CD14-positive monocyte (primary cell): ENCODE measurements around the gene CEBPZOS. TPM values are rescaled to one million over a fixed set of nuclear protein-coding genes. Genes with fewer than 3 reads are reported as not detected.

ENCODE experiments used
- DNase-seq, 3 donors: peaks; one replicate each; pipeline ENCODE4 v3.0.0-alpha.2; 2011 to 2022
- H2AFZ ChIP-seq: 2 replicates; pipeline ENCODE4 v1.6.0; 2012; ENCODE audit warnings: mild to moderate bottlenecking, low read depth, low read length, inconsistent platforms; ENCODE audit not compliant: insufficient read depth, poor library complexity, severe bottlenecking
- H3K27ac ChIP-seq, 2 donors: 1 replicate in 1 of 2; 2 replicates in 1 of 2; pipeline ENCODE4 v1.5.1; 2012 to 2013; ENCODE audit warnings: low read length in 2 of 2, control low read depth in 1 of 2, inconsistent platforms in 1 of 2, low read depth in 1 of 2, mild to moderate bottlenecking in 1 of 2
- H3K27me3 ChIP-seq, 2 donors: one replicate each; pipeline versions ENCODE4 v1.6.0 to v1.6.1; 2011 to 2013; ENCODE audit warnings: low read length in 2 of 2; ENCODE audit not compliant: control insufficient read depth in 2 of 2, insufficient read depth in 2 of 2
- H3K36me3 ChIP-seq, 2 donors: replicated peaks in 1 of 2; 1 replicate in 1 of 2; 2 replicates in 1 of 2; pipeline versions ENCODE4 v1.5.1 to v1.6.1; 2012 to 2013; ENCODE audit warnings: low read length in 2 of 2, control low read depth in 1 of 2, inconsistent platforms in 1 of 2, mild to moderate bottlenecking in 1 of 2; ENCODE audit not compliant: insufficient read depth in 2 of 2, control insufficient read depth in 1 of 2
- H3K4me1 ChIP-seq, 2 donors: 1 replicate in 1 of 2; 2 replicates in 1 of 2; pipeline versions ENCODE4 v1.5.1 to v1.6.1; 2012 to 2013; ENCODE audit warnings: low read length in 2 of 2, control low read depth in 1 of 2, inconsistent platforms in 1 of 2, mild to moderate bottlenecking in 1 of 2, moderate library complexity in 1 of 2; ENCODE audit not compliant: insufficient read depth in 2 of 2, control insufficient read depth in 1 of 2
- H3K4me2 ChIP-seq: replicated peaks from 2 replicates; pipeline ENCODE3; 2012; ENCODE audit warnings: low read length, moderate library complexity, mild to moderate bottlenecking; ENCODE audit not compliant: poor library complexity, severe bottlenecking; ENCODE audit errors: extremely low read depth
- H3K4me3 ChIP-seq, 3 experiments: fragments of 200-600 bp in 1 of 3; sonication (generic) in 1 of 3; replicated peaks in 1 of 3; 1 replicate in 2 of 3; 2 replicates in 1 of 3; pipeline ENCODE4 v1.5.1; 2011 to 2013; ENCODE audit warnings: low read length in 3 of 3, mild to moderate bottlenecking in 3 of 3, control low read depth in 2 of 3, low read depth in 2 of 3, inconsistent platforms in 1 of 3, moderate library complexity in 1 of 3
- H3K79me2 ChIP-seq: 2 replicates; pipeline ENCODE4 v1.6.0; 2012; ENCODE audit warnings: mild to moderate bottlenecking, control low read depth, inconsistent platforms, low read length, moderate library complexity; ENCODE audit not compliant: insufficient read depth
- H3K9ac ChIP-seq: 2 replicates; pipeline ENCODE4 v1.6.0; 2017; ENCODE audit warnings: low read length, mild to moderate bottlenecking; ENCODE audit not compliant: insufficient read depth, poor library complexity, severe bottlenecking
- H3K9me3 ChIP-seq, 2 donors: replicated peaks in 1 of 2; 1 replicate in 1 of 2; 2 replicates in 1 of 2; pipeline versions ENCODE4 v1.5.1 to v1.6.1; 2012 to 2013; ENCODE audit warnings: low read length in 2 of 2, control low read depth in 1 of 2; ENCODE audit not compliant: control insufficient read depth in 1 of 2, insufficient read depth in 1 of 2
- H4K20me1 ChIP-seq: 2 replicates; pipeline ENCODE4 v1.6.0; 2012; ENCODE audit warnings: mild to moderate bottlenecking, low read length, control low read depth, moderate library complexity; ENCODE audit not compliant: insufficient read depth
- H3K27ac Mint-ChIP-seq, 7 donors: one replicate each; pipeline ENCODE4 v1.8.0; 2020; ENCODE audit warnings: mild to moderate bottlenecking in 7 of 7, mixed read lengths in 7 of 7, moderate library complexity in 6 of 7, inconsistent platforms in 2 of 7
- H3K27me3 Mint-ChIP-seq, 3 donors: one replicate each; pipeline ENCODE4 v1.8.0; 2021 to 2022; ENCODE audit warnings: low read depth in 3 of 3, mild to moderate bottlenecking in 3 of 3, mixed read lengths in 3 of 3, moderate library complexity in 3 of 3, inconsistent platforms in 1 of 3
- H3K36me3 Mint-ChIP-seq, 2 donors: one replicate each; pipeline ENCODE4 v1.8.0; 2020; ENCODE audit warnings: mixed read lengths in 2 of 2, inconsistent platforms in 1 of 2, mild to moderate bottlenecking in 1 of 2
- H3K4me1 Mint-ChIP-seq: one replicate; pipeline ENCODE4 v1.8.0; 2020; ENCODE audit warnings: mild to moderate bottlenecking, mixed read lengths
- H3K4me3 Mint-ChIP-seq, 2 donors: one replicate each; pipeline ENCODE4 v1.8.0; 2020; ENCODE audit warnings: mild to moderate bottlenecking in 2 of 2, mixed read lengths in 2 of 2, moderate library complexity in 1 of 2
- H3K9me3 Mint-ChIP-seq, 7 donors: one replicate each; pipeline ENCODE4 v1.8.0; 2020 to 2022; ENCODE audit warnings: mixed read lengths in 7 of 7, mild to moderate bottlenecking in 6 of 7, moderate library complexity in 6 of 7, inconsistent platforms in 2 of 7
- CTCF ChIP-seq: fragments of 200-600 bp; IDR thresholded peaks from one replicate; pipeline ENCODE4 v1.8.0; 2022; ENCODE audit warnings: antibody characterized with exemption, mild to moderate bottlenecking
- WGBS: methylation state at CpG from one replicate; pipeline ENCODE4 v1.1.5; 2013; ENCODE audit warnings: missing lambda C conversion rate; ENCODE audit not compliant: insufficient coverage; 5-methylcytosine and 5-hydroxymethylcytosine counted together
- intact Hi-C, 2 donors: fragments of 100-400 bp; cut with micrococcal nuclease; formaldehyde crosslinking; loops; one replicate each; pipeline versions ENCODE4 v1.15.0 to v1.15.1; 2023
- polyA plus RNA-seq, 3 donors: library from polyadenylated mRNA; depleted of rRNA in 1 of 3; unstranded in 2 of 3; stranded (reverse) in 1 of 3; fragments of 300-500 nt in 2 of 3; fragments of >200 nt in 1 of 3; fragmentation: Illumina TruSeq in 2 of 3; gene quantifications; 1 replicate in 2 of 3; 2 replicates in 1 of 3; pipeline ENCODE4 v1.2.3, GENCODE V29; 2012 to 2021

Gene CEBPZOS
- polyA plus RNA-seq, 3 donors = 12.6 to 19.3 (median 18.2) TPM

GRCh38 chr2:37171624-37171950 lies 24.7 kb upstream of the CEBPZOS start:
- Histone ChIP-seq H3K79me2 (no peaks in the 10 kb centered on the region), H3K27ac (no peak overlapping the region), H2AFZ (no peak overlapping the region), H3K4me2 (no peak overlapping the region), H4K20me1 (no peaks in the 10 kb centered on the region), H3K4me1 (peaks cover 0 to 5% of the 10 kb centered on the region in 2 donors), H3K27me3 (no peaks in the 10 kb centered on the region), H3K9ac (no peak overlapping the region), H3K4me3 (no peak overlapping the region), H3K9me3 (no peaks in the 10 kb centered on the region), H3K36me3 (no peaks in the 10 kb centered on the region)
- intact Hi-C loops = no loop called here
- peaks cover 0 to 5% (median 0%) of the 10 kb centered on the region in 7 donors for H3K9me3 Mint-ChIP-seq
- TF ChIP-seq CTCF = no peak
- no peak overlapping the region for H3K4me3 Mint-ChIP-seq
- no peak for DNase-seq
- peaks cover 3% of the 10 kb centered on the region for H3K4me1 Mint-ChIP-seq
- H3K27me3 Mint-ChIP-seq = peaks cover 0 to 2% (median 0%) of the 10 kb centered on the region in 3 donors
- H3K27ac Mint-ChIP-seq = no peak overlapping the region
- no peaks in the 10 kb centered on the region for H3K36me3 Mint-ChIP-seq

GRCh38 chr2:37173741-37174140 lies 22.6 kb upstream of the CEBPZOS start:
- intact Hi-C loops = no loop called here
- H3K79me2 ChIP-seq = no peaks in the 10 kb centered on the region
- Mint-ChIP-seq H3K27me3 (peaks cover 0 to 2% (median under 1%) of the 10 kb centered on the region in 3 donors), H3K9me3 (no peaks in the 10 kb centered on the region), H3K4me3 (no peak overlapping the region), H3K36me3 (no peaks in the 10 kb centered on the region), H3K4me1 (no peaks in the 10 kb centered on the region), H3K27ac (no peak overlapping the region)
- no peak for TF ChIP-seq CTCF
- no peak overlapping the region for H3K4me2 ChIP-seq
- DNase-seq = no peak
- no peak overlapping the region for H3K4me3 ChIP-seq
- no peaks in the 10 kb centered on the region for H3K9me3 ChIP-seq
- H3K27ac ChIP-seq = no peak overlapping the region
- H4K20me1 ChIP-seq = no peaks in the 10 kb centered on the region
- H2AFZ ChIP-seq = no peak overlapping the region
- H3K36me3 ChIP-seq = no peaks in the 10 kb centered on the region
- H3K4me1 ChIP-seq = no peaks in the 10 kb centered on the region
- WGBS = 80% methylated on average over 1 of the region's 1 CpG
- no peaks in the 10 kb centered on the region for H3K27me3 ChIP-seq
- H3K9ac ChIP-seq = no peak overlapping the region
